ENCODE measurements around the gene C13orf46.
"Not testable (repeated sequence)": the region's sequence is repeated elsewhere in the genome, so short reads cannot be mapped to it uniquely, and the experiment has no call there.

The C13orf46 gene

DNA sequence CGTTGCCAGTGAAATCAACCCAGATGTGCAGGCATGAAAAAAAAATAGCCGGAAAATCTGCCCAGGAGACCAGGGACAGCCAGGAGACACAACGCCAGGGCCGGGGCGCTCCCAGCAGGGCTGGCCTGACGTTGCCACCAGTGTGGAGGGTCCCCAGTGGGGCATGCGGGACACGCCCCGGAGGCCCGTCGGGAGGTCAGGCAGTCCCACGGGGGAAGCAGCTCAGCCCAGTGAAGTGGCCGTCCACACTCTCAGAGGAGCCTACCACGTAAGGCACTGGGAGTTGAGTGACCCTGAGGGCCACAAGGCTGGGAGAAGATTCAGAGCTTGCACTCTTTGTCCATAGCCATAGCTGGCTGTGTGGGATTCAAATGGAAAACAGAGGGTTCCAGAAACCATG is 56.8 kb downstream of the C13orf46 start:
- Histone ChIP-seq H3K9ac (ENCODE audit: low read length) (no peak overlapping the region), H3K27me3 (ENCODE audit: control insufficient read depth, insufficient read depth, low read length) (peaks cover 11% of the 10 kb centered on the region; the same call in 1 of the 2 replicates), H3K9me3 (ENCODE audit: control insufficient read depth, insufficient read depth, low read depth, low read length) (peaks cover 8% of the 10 kb centered on the region), H3K4me3 (ENCODE audit: low read depth, low read length) (no peak overlapping the region), H3K36me3 (ENCODE audit: control insufficient read depth, insufficient read depth, low read length) (no peaks in the 10 kb centered on the region), H3K4me1 (ENCODE audit: control insufficient read depth, insufficient read depth, low read length) (no peaks in the 10 kb centered on the region), H3K27ac (ENCODE audit: low read depth, low read length) (no peak overlapping the region)

DNA sequence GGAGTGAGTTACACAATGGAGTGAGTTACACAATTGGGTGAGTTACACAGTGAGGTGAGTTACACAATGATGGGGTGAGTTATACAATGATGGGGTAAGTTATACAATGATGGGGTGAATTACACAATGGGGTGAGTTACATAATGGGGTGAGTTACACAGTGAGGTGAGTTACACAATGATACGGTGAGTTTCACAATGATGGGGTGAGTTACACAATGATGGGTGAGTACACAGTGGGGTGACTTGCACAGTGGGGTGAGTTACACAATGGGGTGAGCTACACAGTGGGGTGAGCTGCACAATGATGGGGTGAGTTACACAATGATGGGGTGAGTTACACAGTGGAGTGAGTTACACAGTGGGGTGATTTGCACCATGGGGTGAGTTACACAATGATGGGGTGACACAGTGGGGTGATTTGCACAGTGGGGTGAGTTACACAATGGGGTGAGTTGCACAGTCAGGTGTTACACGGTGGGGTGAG is 57.5 kb downstream of the C13orf46 start:
- Histone ChIP-seq H3K9me3 (ENCODE audit: control insufficient read depth, insufficient read depth, low read depth, low read length) (0 out of 2 replicates have a peak, but pooled peaks cover under 1% of the 10 kb centered on the region), H3K36me3 (ENCODE audit: control insufficient read depth, insufficient read depth, low read length) (no peaks in the 10 kb centered on the region), H3K27me3 (ENCODE audit: control insufficient read depth, insufficient read depth, low read length) (peaks cover 11% of the 10 kb centered on the region; the same call in 1 of the 2 replicates), H3K9ac (ENCODE audit: low read length) (no peak overlapping the region), H3K27ac (ENCODE audit: low read depth, low read length) (no peak overlapping the region), H3K4me1 (ENCODE audit: control insufficient read depth, insufficient read depth, low read length) (no peaks in the 10 kb centered on the region), H3K4me3 (ENCODE audit: low read depth, low read length) (no peak overlapping the region)

DNA sequence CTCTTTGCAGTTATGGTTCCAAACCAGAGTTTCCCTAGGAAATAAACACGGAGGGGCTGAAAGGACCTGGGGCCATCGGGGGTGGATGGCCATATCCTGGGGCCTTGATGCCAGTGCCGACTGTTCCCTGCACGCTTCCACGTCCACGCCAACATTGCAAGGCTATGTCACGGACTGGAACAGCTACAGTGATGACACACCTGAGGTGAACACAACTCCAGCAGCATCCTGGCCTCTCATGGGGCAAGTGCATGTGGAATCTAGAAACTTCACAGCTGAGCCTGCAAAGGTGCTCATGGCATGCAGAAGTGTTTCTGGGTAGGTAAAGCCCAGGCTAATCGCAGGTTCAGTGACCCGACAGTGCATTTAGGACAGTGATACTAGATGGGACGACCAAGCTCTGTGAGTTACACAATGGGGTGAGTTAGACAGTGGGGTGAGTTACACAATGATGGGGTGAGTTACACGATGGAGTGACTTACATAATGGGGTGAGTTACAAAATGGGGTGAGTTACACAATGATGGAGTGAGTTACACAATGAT is 58.0 kb downstream of the C13orf46 start:
- Histone ChIP-seq H3K4me3 (ENCODE audit: low read depth, low read length) (no peak overlapping the region), H3K27me3 (ENCODE audit: control insufficient read depth, insufficient read depth, low read length) (peaks cover 11% of the 10 kb centered on the region; the same call in 1 of the 2 replicates), H3K9me3 (ENCODE audit: control insufficient read depth, insufficient read depth, low read depth, low read length) (no peaks in the 10 kb centered on the region), H3K27ac (ENCODE audit: low read depth, low read length) (no peak overlapping the region), H3K9ac (ENCODE audit: low read length) (no peak overlapping the region), H3K36me3 (ENCODE audit: control insufficient read depth, insufficient read depth, low read length) (no peaks in the 10 kb centered on the region), H3K4me1 (ENCODE audit: control insufficient read depth, insufficient read depth, low read length) (no peaks in the 10 kb centered on the region)

DNA sequence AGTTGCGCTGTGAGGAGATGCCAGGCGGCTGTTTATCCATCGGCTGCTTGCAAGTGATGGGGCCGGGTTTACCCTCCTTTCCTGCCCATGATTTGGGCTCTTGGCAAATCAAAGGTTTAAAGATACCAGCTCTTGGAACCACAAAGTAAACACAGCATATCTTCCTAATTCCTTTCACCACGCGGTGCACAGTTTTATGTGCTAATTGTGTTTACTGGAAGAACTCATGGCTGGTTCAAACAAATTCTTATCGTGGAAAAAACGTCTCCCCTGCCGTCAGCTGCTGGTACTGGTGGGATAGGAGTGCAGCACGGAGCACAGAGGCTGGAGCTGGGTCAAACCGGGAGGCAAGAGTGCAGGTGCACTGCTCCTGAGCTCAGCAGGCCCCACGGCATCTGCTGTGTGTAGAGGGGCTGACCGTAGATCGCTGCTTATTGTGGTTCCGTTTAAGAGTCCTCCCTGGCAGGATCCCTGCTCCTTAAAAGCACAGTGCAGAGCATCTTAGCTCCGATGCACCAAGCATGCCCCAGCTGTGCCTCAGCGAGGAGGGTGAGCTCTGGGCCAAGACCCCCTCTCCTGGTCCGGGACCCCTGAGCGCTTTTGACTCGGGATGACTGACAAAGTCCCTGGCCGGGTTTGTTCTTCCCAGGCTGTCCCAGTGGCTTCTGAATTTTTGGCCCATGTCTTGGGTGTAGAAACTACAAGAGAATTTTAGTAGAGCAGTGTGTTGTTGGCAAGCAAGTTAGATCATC is 58.7 kb downstream of the C13orf46 start:
- Histone ChIP-seq H3K9me3 (ENCODE audit: control insufficient read depth, insufficient read depth, low read depth, low read length) (no peaks in the 10 kb centered on the region), H3K36me3 (ENCODE audit: control insufficient read depth, insufficient read depth, low read length) (no peaks in the 10 kb centered on the region), H3K27me3 (ENCODE audit: control insufficient read depth, insufficient read depth, low read length) (peaks cover 11% of the 10 kb centered on the region; the same call in 1 of the 2 replicates), H3K4me3 (ENCODE audit: low read depth, low read length) (no peak overlapping the region), H3K27ac (ENCODE audit: low read depth, low read length) (no peak overlapping the region), H3K9ac (ENCODE audit: low read length) (no peak overlapping the region), H3K4me1 (ENCODE audit: control insufficient read depth, insufficient read depth, low read length) (no peaks in the 10 kb centered on the region)

DNA sequence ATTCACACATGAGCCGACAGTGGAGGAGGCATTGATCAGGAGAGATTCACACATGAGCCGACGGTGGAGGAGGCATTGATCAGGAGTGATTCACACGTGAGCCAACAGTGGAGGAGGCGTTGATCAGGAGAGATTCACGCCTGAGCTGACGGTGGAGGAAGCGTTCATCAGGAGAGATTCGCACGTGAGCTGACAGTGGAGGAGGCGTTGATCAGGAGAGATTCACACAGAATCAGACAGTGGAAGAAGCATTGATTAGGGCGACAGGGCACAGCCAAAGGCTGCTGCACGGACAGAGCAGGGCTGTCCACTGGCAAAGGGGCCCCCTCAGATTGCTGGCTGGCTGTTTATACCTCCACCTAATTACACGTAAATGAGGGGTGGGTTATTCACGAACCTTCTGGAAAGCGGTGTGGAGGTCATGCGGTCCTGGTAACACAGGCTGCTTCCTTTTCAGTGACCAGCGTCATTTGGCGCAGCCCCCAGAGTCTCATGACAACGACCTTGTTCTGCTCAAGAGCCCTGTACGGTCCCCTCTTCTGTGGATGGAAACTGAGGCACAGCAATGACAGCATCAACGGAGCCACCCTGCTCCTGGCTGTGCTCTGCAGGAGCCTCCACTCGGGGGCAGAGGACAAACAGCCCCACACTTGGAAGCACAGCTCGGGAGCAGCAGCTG is 59.4 kb downstream of the C13orf46 start:
- Histone ChIP-seq H3K9ac (ENCODE audit: low read length) (no peak overlapping the region), H3K4me3 (ENCODE audit: low read depth, low read length) (no peak overlapping the region), H3K27me3 (ENCODE audit: control insufficient read depth, insufficient read depth, low read length) (peaks cover 11% of the 10 kb centered on the region; the same call in 1 of the 2 replicates), H3K36me3 (ENCODE audit: control insufficient read depth, insufficient read depth, low read length) (no peaks in the 10 kb centered on the region), H3K9me3 (ENCODE audit: control insufficient read depth, insufficient read depth, low read depth, low read length) (no peaks in the 10 kb centered on the region), H3K4me1 (ENCODE audit: control insufficient read depth, insufficient read depth, low read length) (no peaks in the 10 kb centered on the region), H3K27ac (ENCODE audit: low read depth, low read length) (no peak overlapping the region)

DNA sequence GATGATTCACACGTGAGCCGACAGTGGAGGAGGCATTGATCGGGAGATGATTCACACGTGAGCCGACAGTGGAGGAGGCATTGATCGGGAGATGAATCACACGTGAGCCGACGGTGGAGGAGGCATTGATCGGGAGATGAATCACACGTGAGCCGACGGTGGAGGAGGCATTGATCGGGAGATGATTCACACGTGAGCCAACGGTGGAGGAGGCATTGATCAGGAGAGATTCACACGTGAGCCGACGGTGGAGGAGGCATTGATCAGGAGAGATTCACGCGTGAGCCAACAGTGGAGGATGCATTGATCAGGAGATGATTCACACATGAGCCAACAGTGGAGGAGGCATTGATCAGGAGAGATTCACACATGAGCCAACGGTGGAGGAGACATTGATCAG is 60.0 kb downstream of the C13orf46 start:
- not testable (repeated sequence) for H3K36me3 ChIP-seq (ENCODE audit: control insufficient read depth, insufficient read depth, low read length); H3K27ac ChIP-seq (ENCODE audit: low read depth, low read length); H3K9me3 ChIP-seq (ENCODE audit: control insufficient read depth, insufficient read depth, low read depth, low read length); H3K4me1 ChIP-seq (ENCODE audit: control insufficient read depth, insufficient read depth, low read length); H3K9ac ChIP-seq (ENCODE audit: low read length); H3K4me3 ChIP-seq (ENCODE audit: low read depth, low read length)
- H3K27me3 ChIP-seq (ENCODE audit: control insufficient read depth, insufficient read depth, low read length): peaks cover 11% of the 10 kb centered on the region; the same call in 1 of the 2 replicates

DNA sequence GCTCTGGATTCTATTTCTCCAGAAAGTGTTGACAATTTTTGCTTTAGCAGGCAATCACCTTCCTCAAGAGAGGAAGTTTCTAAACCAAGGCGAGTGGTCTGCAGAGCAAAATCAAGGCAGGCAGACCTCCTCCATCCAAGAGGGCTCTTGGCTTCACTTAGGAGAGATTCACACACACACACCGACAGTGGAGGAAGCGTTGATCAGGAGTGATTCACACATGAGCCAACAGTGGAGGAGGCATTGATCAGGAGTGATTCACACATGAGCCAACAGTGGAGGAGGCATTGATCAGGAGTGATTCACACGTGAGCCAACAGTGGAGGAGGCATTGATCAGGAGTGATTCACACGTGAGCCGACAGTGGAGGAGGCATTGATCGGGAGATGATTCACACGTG is 60.5 kb downstream of the C13orf46 start:
- H3K27ac ChIP-seq (ENCODE audit: low read depth, low read length); H3K4me3 ChIP-seq (ENCODE audit: low read depth, low read length); H3K9ac ChIP-seq (ENCODE audit: low read length); H3K4me1 ChIP-seq (ENCODE audit: control insufficient read depth, insufficient read depth, low read length); H3K9me3 ChIP-seq (ENCODE audit: control insufficient read depth, insufficient read depth, low read depth, low read length); H3K36me3 ChIP-seq (ENCODE audit: control insufficient read depth, insufficient read depth, low read length): not testable (repeated sequence)
- H3K27me3 ChIP-seq (ENCODE audit: control insufficient read depth, insufficient read depth, low read length): peaks cover 11% of the 10 kb centered on the region; the same call in 1 of the 2 replicates

DNA sequence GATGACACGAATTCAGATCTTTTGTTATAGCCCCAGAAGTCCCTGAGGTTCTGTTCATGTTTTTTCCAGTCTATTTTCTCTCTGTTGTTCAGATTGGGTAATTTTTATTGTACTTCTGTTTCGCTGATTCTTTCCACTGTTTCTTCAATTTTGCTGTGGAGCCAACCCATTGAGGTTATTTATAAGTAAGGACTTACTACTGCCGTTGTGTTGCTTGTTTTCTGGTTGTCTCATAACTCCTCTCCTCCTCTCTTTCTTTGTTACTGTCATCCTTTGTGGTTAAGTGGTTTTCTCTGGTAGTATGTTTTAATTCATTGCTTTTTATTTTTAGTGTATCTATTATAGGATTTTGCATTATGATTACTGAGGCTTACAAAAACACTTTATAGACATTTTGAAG is 61.3 kb downstream of the C13orf46 start:
- no peak overlapping the region for H3K9ac ChIP-seq (ENCODE audit: low read length)
- H3K36me3 ChIP-seq (ENCODE audit: control insufficient read depth, insufficient read depth, low read length): no peaks in the 10 kb centered on the region
- H3K27ac ChIP-seq (ENCODE audit: low read depth, low read length): no peak overlapping the region
- no peaks in the 10 kb centered on the region for H3K9me3 ChIP-seq (ENCODE audit: control insufficient read depth, insufficient read depth, low read depth, low read length)
- 0 out of 2 replicates have a peak, but pooled peaks cover 3% of the 10 kb centered on the region for H3K4me1 ChIP-seq (ENCODE audit: control insufficient read depth, insufficient read depth, low read length)
- no peak overlapping the region for H3K4me3 ChIP-seq (ENCODE audit: low read depth, low read length)
- H3K27me3 ChIP-seq (ENCODE audit: control insufficient read depth, insufficient read depth, low read length): peaks cover 11% of the 10 kb centered on the region; the same call in 1 of the 2 replicates

DNA sequence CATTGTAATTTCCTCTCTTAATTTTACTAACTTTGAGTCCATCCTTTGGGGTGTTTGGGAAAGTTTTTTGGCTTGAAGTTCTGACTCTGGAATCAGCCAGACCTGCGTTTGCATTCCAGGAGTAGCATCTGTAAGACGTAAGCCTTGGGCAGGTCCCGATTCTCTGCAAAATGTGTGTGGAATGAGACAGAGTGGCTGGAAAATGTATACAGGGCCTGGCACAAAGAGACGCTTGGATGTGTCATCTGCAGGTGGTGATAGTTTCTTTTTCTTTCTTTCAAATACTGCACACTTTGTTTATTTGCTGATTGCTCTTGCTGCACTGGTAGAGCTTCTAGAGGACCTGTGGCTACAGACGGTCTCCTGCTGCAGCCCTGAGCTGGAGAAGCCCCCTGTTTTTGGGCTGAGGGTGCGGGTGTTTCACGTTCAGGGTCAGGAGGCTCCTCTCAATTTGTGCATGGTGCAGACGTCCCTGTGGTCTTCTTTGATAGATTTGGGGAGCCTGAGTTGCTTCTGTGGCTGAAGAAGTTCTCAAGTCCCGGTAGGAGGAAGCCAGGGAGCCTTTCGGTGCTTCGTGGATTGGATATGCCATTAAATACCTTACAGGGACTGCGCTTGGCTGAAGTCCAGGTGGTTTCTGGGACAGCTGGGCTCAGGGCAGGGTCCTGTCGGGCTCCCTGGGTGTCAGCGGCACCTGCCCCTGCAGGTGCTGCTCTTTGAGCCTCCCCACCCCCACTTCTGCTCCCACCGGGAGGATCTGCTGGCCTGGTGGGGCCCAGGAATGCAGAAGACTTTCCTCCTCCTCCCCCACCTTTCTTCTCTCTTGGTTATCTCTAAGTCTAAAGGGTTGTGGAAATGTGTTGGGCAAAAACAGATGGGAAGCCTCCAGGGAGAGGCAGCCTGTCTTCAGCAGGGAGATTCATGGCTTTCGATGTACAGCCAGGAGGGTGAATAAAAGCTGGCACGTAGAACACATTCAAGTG is 66.0 kb downstream of the C13orf46 start:
- Histone ChIP-seq H3K9me3 (ENCODE audit: control insufficient read depth, insufficient read depth, low read depth, low read length) (no peaks in the 10 kb centered on the region), H3K27me3 (ENCODE audit: control insufficient read depth, insufficient read depth, low read length) (no peaks in the 10 kb centered on the region), H3K4me1 (ENCODE audit: control insufficient read depth, insufficient read depth, low read length) (0 out of 2 replicates have a peak, but pooled peaks cover 3% of the 10 kb centered on the region), H3K36me3 (ENCODE audit: control insufficient read depth, insufficient read depth, low read length) (no peaks in the 10 kb centered on the region), H3K9ac (ENCODE audit: low read length) (no peak overlapping the region), H3K4me3 (ENCODE audit: low read depth, low read length) (no peak overlapping the region), H3K27ac (ENCODE audit: low read depth, low read length) (no peak overlapping the region)

DNA sequence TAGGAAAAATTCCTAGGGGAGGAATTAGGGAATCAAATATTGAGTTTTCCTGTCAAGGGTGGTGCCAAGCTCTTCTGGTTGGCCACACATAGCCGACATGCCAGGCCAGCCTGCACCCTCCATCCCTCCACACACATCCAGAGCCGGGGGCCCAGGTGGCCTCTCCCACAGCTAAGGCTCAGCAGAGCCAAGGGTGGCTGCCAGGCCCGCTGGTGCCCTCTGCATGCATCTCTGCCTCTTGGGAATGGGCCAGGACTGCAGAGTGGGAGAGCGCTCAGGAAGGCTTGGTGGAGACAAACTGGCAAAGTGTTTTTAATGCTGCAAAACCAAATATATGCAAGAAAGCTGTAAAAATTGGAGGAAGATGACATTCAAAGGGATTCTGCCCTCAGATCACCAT is 67.3 kb downstream of the C13orf46 start:
- Histone ChIP-seq H3K4me3 (ENCODE audit: low read depth, low read length) (no peak overlapping the region), H3K36me3 (ENCODE audit: control insufficient read depth, insufficient read depth, low read length) (no peaks in the 10 kb centered on the region), H3K4me1 (ENCODE audit: control insufficient read depth, insufficient read depth, low read length) (0 out of 2 replicates have a peak, but pooled peaks cover 3% of the 10 kb centered on the region), H3K27ac (ENCODE audit: low read depth, low read length) (no peak overlapping the region), H3K27me3 (ENCODE audit: control insufficient read depth, insufficient read depth, low read length) (no peaks in the 10 kb centered on the region), H3K9me3 (ENCODE audit: control insufficient read depth, insufficient read depth, low read depth, low read length) (no peaks in the 10 kb centered on the region), H3K9ac (ENCODE audit: low read length) (no peak overlapping the region)

All from HUES6 (cell line).